H9 (cell line): ENCODE data around the gene MORN1. TPM values are rescaled to one million over a fixed set of nuclear protein-coding genes. Genes with fewer than 3 reads are reported as not detected.

Source experiments
- DNase-seq: peaks from one replicate; pipeline ENCODE4 v3.0.0-alpha.2; 2017
- H2AFZ ChIP-seq: one replicate; pipeline ENCODE4 v1.6.1; 2013; ENCODE audit warnings: mild to moderate bottlenecking, low read length, control low read depth, moderate library complexity
- H2AK5ac ChIP-seq: 2 replicates; pipeline ENCODE4 v1.6.1; 2013; ENCODE audit warnings: low read length, control low read depth, mixed read lengths; ENCODE audit not compliant: insufficient read length
- H2BK120ac ChIP-seq: one replicate; pipeline ENCODE4 v1.6.1; 2013; ENCODE audit warnings: low read depth, mild to moderate bottlenecking, low read length, control low read depth, inconsistent platforms; ENCODE audit not compliant: poor library complexity, severe bottlenecking
- H2BK12ac ChIP-seq: 2 replicates; pipeline ENCODE4 v1.6.1; 2013; ENCODE audit warnings: low read length, control low read depth, mixed read lengths, low read depth; ENCODE audit not compliant: insufficient read length
- H2BK15ac ChIP-seq: 2 replicates; pipeline ENCODE4 v1.6.1; 2013; ENCODE audit warnings: low read depth, low read length, control low read depth
- H2BK20ac ChIP-seq: one replicate; pipeline ENCODE4 v1.6.1; 2013; ENCODE audit warnings: low read depth, mild to moderate bottlenecking, low read length, control low read depth, inconsistent platforms; ENCODE audit not compliant: poor library complexity, severe bottlenecking
- H2BK5ac ChIP-seq: 2 replicates; pipeline ENCODE4 v1.6.1; 2013; ENCODE audit warnings: low read length, control low read depth, mixed read lengths; ENCODE audit not compliant: insufficient read length
- H3K14ac ChIP-seq: 2 replicates; pipeline ENCODE4 v1.6.1; 2013; ENCODE audit warnings: low read length, control low read depth; ENCODE audit not compliant: insufficient read depth
- H3K18ac ChIP-seq: 2 replicates; pipeline ENCODE4 v1.6.1; 2013; ENCODE audit warnings: low read depth, mild to moderate bottlenecking, mixed read lengths, low read length, control low read depth; ENCODE audit not compliant: insufficient read length
- H3K23ac ChIP-seq: 2 replicates; pipeline ENCODE4 v1.6.1; 2013; ENCODE audit warnings: low read length, control low read depth, mixed read lengths, low read depth; ENCODE audit not compliant: insufficient read length
- H3K23me2 ChIP-seq: 2 replicates; pipeline ENCODE4 v1.6.1; 2013; ENCODE audit warnings: low read depth, mild to moderate bottlenecking, mixed read lengths, low read length, control low read depth; ENCODE audit not compliant: insufficient read length, poor library complexity, severe bottlenecking
- H3K27ac ChIP-seq: 2 replicates; pipeline ENCODE4 v1.5.1; 2013; ENCODE audit warnings: low read length, control low read depth, mixed read lengths, low read depth; ENCODE audit not compliant: insufficient read length
- H3K27me3 ChIP-seq: 2 replicates; pipeline ENCODE4 v1.6.1; 2013; ENCODE audit warnings: low read length, control low read depth, inconsistent platforms; ENCODE audit not compliant: insufficient read depth
- H3K4ac ChIP-seq: 2 replicates; pipeline ENCODE4 v1.6.1; 2013; ENCODE audit warnings: low read depth, mild to moderate bottlenecking, control low read depth, inconsistent platforms, low read length, moderate library complexity
- H3K4me1 ChIP-seq: 2 replicates; pipeline ENCODE4 v1.6.1; 2013; ENCODE audit warnings: low read length, control low read depth, inconsistent platforms; ENCODE audit not compliant: insufficient read depth
- H3K4me2 ChIP-seq: 2 replicates; pipeline ENCODE4 v1.6.1; 2013; ENCODE audit warnings: low read length, control low read depth, mixed read lengths; ENCODE audit not compliant: insufficient read length, insufficient read depth
- H3K56ac ChIP-seq: 2 replicates; pipeline ENCODE4 v1.6.1; 2013; ENCODE audit warnings: low read depth, mild to moderate bottlenecking, mixed read lengths, low read length, control low read depth; ENCODE audit not compliant: insufficient read length
- H3K79me1 ChIP-seq: 2 replicates; pipeline ENCODE4 v1.6.1; 2013; ENCODE audit warnings: low read depth, mild to moderate bottlenecking, moderate library complexity, low read length, control low read depth, inconsistent platforms; ENCODE audit not compliant: insufficient read depth, poor library complexity, severe bottlenecking
- H3K79me2 ChIP-seq: 2 replicates; pipeline ENCODE4 v1.6.1; 2013; ENCODE audit warnings: low read length, control low read depth, inconsistent platforms; ENCODE audit not compliant: insufficient read depth
- H3K9ac ChIP-seq: 2 replicates; pipeline ENCODE4 v1.6.1; 2013; ENCODE audit warnings: low read length, control low read depth, mixed read lengths; ENCODE audit not compliant: insufficient read length; ENCODE audit errors: extremely low read depth
- H3K9me3 ChIP-seq: one replicate; pipeline ENCODE4 v1.6.1; 2013; ENCODE audit warnings: low read depth, low read length, inconsistent platforms; ENCODE audit not compliant: control insufficient read depth
- H3T11ph ChIP-seq: one replicate; pipeline ENCODE4 v1.6.1; 2013; ENCODE audit warnings: mild to moderate bottlenecking, low read length, control low read depth, inconsistent platforms
- H4K20me1 ChIP-seq: one replicate; pipeline ENCODE4 v1.6.1; 2013; ENCODE audit not compliant: control insufficient read depth, insufficient read length, insufficient read depth
- H4K5ac ChIP-seq: 2 replicates; pipeline ENCODE4 v1.6.1; 2013; ENCODE audit warnings: low read depth, mild to moderate bottlenecking, mixed read lengths, low read length, control low read depth; ENCODE audit not compliant: insufficient read length
- H4K8ac ChIP-seq: replicated peaks from 2 replicates; pipeline ENCODE4 v1.6.1; 2013; ENCODE audit warnings: low read length, control low read depth, mixed read lengths, low read depth; ENCODE audit not compliant: insufficient read length
- H4K91ac ChIP-seq: 2 replicates; pipeline ENCODE4 v1.6.1; 2013; ENCODE audit warnings: low read depth, mild to moderate bottlenecking, moderate library complexity, mixed read lengths, low read length, control low read depth; ENCODE audit not compliant: insufficient read length
- H3K27ac Mint-ChIP-seq, 3 experiments: 2 replicates in 2 of 3; 3 replicates in 1 of 3; pipeline ENCODE4 v1.8.0; 2020 to 2021; ENCODE audit warnings: mixed read lengths in 3 of 3, mild to moderate bottlenecking in 1 of 3, moderate library complexity in 1 of 3
- H3K27me3 Mint-ChIP-seq: 2 replicates; pipeline ENCODE4 v1.8.0; 2021; ENCODE audit warnings: low read depth, mild to moderate bottlenecking, moderate library complexity, mixed read lengths
- H3K36me3 Mint-ChIP-seq, 3 experiments: 2 replicates in 2 of 3; 3 replicates in 1 of 3; pipeline ENCODE4 v1.8.0; 2020 to 2021; ENCODE audit warnings: low read depth in 3 of 3, mixed read lengths in 3 of 3; ENCODE audit not compliant: insufficient read depth in 1 of 3
- H3K4me1 Mint-ChIP-seq, 2 experiments: 2 replicates each; pipeline ENCODE4 v1.8.0; 2020; ENCODE audit warnings: mixed read lengths in 2 of 2
- H3K4me3 Mint-ChIP-seq, 2 experiments: 2 replicates in 1 of 2; 3 replicates in 1 of 2; pipeline ENCODE4 v1.8.0; 2020 to 2021; ENCODE audit warnings: mild to moderate bottlenecking in 2 of 2, mixed read lengths in 2 of 2, moderate library complexity in 1 of 2
- H3K9me3 Mint-ChIP-seq, 2 experiments: 2 replicates in 1 of 2; 3 replicates in 1 of 2; pipeline ENCODE4 v1.8.0; 2020; ENCODE audit warnings: mild to moderate bottlenecking in 2 of 2, mixed read lengths in 2 of 2, moderate library complexity in 1 of 2
- WGBS: extraction: QIAGEN DNeasy Blood & Tissue Kit; methylation state at CpG from one replicate; pipeline ENCODE4 v1.1.7; 2013; ENCODE audit warnings: missing lambda C conversion rate, low lambda C conversion rate, mixed read lengths; ENCODE audit not compliant: insufficient read length; ENCODE audit errors: extremely low coverage; 5-methylcytosine and 5-hydroxymethylcytosine counted together
- total RNA-seq: library from RNA; stranded (reverse); gene quantifications from 2 replicates; pipeline ENCODE4 v1.2.1, GENCODE V29; 2021
- TF ChIP-seq, protein P1 (sequence below): fragments of 200-600 bp; sonication (generic); conservative IDR thresholded peaks from 3 replicates; pipeline ENCODE4 v1.8.0; 2021; ENCODE audit warnings: antibody characterized with exemption, mild to moderate bottlenecking

MORN1 gene
- total RNA-seq, 1 experiment from 2014 or later = 12.7 TPM

DNA sequence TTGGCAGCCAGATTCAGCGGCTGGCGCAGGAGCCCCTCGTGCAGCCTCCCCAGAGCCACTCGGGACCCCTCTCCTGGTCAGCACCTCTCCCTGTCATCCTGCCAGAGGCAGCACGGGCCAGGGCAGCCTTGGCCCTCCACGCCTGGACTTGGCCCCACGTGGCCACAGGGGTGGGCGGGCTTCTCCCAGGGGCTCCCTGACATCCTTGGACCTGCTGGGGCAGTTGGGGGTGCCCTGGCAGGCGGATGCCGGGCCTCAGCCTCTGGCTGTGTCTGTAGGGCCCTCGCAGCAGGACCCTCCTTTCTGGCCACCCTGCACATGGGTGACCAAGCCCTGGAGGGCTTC, 60.2 kb downstream of the MORN1 start:
- Histone ChIP-seq H3K27me3 (no peaks in the 10 kb centered on the region), H2BK12ac (no peak overlapping the region), H3K23me2 (no peaks in the 10 kb centered on the region), H4K20me1 (no peaks in the 10 kb centered on the region), H3K4ac (no peak overlapping the region), H2AFZ (no peak overlapping the region), H3K79me1 (no peaks in the 10 kb centered on the region), H4K5ac (no peak overlapping the region), H3K9me3 (no peaks in the 10 kb centered on the region), H3K4me1 (no peaks in the 10 kb centered on the region), H2BK20ac (no peak overlapping the region), H3K4me2 (no peak overlapping the region), H3K18ac (no peak overlapping the region), H3T11ph (no peak overlapping the region), H2AK5ac (no peak overlapping the region), H3K27ac (no peak overlapping the region), H3K14ac (no peak overlapping the region), H2BK5ac (no peak overlapping the region), H3K9ac (no peak overlapping the region), H3K79me2 (no peaks in the 10 kb centered on the region), H4K8ac (no peak overlapping the region), H4K91ac (no peak overlapping the region), H3K56ac (no peak overlapping the region), H2BK15ac (no peak overlapping the region), H2BK120ac (no peak overlapping the region), H3K23ac (no peak overlapping the region)
- DNase-seq = no peak
- TF ChIP-seq, protein P1, sequence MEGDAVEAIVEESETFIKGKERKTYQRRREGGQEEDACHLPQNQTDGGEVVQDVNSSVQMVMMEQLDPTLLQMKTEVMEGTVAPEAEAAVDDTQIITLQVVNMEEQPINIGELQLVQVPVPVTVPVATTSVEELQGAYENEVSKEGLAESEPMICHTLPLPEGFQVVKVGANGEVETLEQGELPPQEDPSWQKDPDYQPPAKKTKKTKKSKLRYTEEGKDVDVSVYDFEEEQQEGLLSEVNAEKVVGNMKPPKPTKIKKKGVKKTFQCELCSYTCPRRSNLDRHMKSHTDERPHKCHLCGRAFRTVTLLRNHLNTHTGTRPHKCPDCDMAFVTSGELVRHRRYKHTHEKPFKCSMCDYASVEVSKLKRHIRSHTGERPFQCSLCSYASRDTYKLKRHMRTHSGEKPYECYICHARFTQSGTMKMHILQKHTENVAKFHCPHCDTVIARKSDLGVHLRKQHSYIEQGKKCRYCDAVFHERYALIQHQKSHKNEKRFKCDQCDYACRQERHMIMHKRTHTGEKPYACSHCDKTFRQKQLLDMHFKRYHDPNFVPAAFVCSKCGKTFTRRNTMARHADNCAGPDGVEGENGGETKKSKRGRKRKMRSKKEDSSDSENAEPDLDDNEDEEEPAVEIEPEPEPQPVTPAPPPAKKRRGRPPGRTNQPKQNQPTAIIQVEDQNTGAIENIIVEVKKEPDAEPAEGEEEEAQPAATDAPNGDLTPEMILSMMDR = no peak
- Mint-ChIP-seq H3K27ac (no peak overlapping the region), H3K27me3 (no peaks in the 10 kb centered on the region; the same call in 1 of the 2 replicates), H3K4me1 (peaks cover 0 to 7% of the 10 kb centered on the region in 2 experiments; a peak in 2 of 4 replicates), H3K9me3 (peaks cover 10 to 13% of the 10 kb centered on the region in 2 experiments), H3K4me3 (no peak overlapping the region), H3K36me3 (peaks cover 0 to 5% (median 2%) of the 10 kb centered on the region in 3 experiments; a peak in 2 of 7 replicates)
- no CpG with 5 or more reads among the region's 11 CpGs for WGBS
